Fibroblast of lung (primary cell): Measurements from ENCODE around the gene PPIP5K2.
"Not testable (repeated sequence)": the region's sequence is repeated elsewhere in the genome, so short reads cannot be mapped to it uniquely, and the experiment has no call there.

Experiments
- EZH2 ChIP-seq: IDR thresholded peaks from 2 replicates; pipeline ENCODE4 v1.5.1; 2012; ENCODE audit warnings: low read length, control low read depth, mild to moderate bottlenecking; ENCODE audit errors: missing control alignments
- TF ChIP-seq, protein P1 (sequence below), 2 donors: IDR thresholded peaks in 1 of 2; conservative IDR thresholded peaks in 1 of 2; 1 replicate in 1 of 2; 2 replicates in 1 of 2; pipeline ENCODE4 v1.5.1; 2011 to 2012; ENCODE audit warnings: low read length in 2 of 2, control low read depth in 1 of 2, inconsistent platforms in 1 of 2, low read depth in 1 of 2, mild to moderate bottlenecking in 1 of 2

DNA sequence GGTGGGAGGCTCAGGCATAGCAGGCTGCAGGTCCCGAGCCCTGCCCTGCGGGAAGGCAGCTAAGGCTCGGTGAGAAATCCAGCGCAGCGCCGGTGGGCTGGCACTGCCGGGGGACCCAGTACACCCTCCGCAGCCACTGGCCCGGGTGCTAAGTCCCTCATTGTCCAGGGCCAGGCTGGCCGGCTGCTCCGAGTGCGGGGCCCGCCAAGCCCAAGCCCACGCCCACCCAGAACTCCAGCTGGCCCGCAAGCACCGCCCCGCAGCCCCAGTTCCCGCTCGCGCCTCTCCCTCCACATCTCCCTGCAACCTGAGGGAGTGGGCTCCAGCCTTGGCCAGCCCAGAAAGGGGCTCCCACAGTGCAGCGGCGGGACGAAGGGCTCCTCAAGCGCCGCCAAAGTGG lies 22.0 kb downstream of the PPIP5K2 start:
- TF ChIP-seq, protein P1, sequence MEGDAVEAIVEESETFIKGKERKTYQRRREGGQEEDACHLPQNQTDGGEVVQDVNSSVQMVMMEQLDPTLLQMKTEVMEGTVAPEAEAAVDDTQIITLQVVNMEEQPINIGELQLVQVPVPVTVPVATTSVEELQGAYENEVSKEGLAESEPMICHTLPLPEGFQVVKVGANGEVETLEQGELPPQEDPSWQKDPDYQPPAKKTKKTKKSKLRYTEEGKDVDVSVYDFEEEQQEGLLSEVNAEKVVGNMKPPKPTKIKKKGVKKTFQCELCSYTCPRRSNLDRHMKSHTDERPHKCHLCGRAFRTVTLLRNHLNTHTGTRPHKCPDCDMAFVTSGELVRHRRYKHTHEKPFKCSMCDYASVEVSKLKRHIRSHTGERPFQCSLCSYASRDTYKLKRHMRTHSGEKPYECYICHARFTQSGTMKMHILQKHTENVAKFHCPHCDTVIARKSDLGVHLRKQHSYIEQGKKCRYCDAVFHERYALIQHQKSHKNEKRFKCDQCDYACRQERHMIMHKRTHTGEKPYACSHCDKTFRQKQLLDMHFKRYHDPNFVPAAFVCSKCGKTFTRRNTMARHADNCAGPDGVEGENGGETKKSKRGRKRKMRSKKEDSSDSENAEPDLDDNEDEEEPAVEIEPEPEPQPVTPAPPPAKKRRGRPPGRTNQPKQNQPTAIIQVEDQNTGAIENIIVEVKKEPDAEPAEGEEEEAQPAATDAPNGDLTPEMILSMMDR (conservative IDR thresholded peaks at IDR 0.05 in 1 of 2, IDR thresholded peaks at IDR 0.05 in 1 of 2; ENCODE audit: low read depth in 1 of 2, low read length in 2 of 2), result not testable (repeated sequence)
- not testable (repeated sequence) for TF ChIP-seq EZH2
